K562 (cell line): ENCODE data around the gene SYNGR4. TPM values are rescaled to one million over a fixed set of nuclear protein-coding genes. Genes with fewer than 3 reads are reported as not detected.

ENCODE experiments used
- ATAC-seq: fragments of 200-7000 bp; cut with Tn5 transposase; 3 replicates; pipeline ENCODE4 v1.9.1; 2020; ENCODE audit warnings: moderate library complexity
- BruUV-seq: library from RNA; stranded (reverse); fragments of 400-500 nt; replicated peaks from 2 replicates; lab custom pipeline; 2021; lab: Mats Ljungman, UMichigan
- CTCF ChIA-PET: fragments of 300-600 bp; formaldehyde crosslinking; extraction: SDS; loops from one replicate; lab custom pipeline; 2021; ENCODE audit warnings: low intra/inter-chr PET ratio; lab: Yijun Ruan, JAX
- POLR2A ChIA-PET: fragments of 300-600, 350-650 bp; sonication (Branson Sonifier 250); formaldehyde crosslinking; extraction: SDS; loops from one replicate; lab custom pipeline; 2021; ENCODE audit warnings: antibody characterized with exemption, inconsistent platforms; lab: Yijun Ruan, JAX
- DNase-seq, 4 experiments: peaks; one replicate each; pipeline versions ENCODE4 v3.0.0 to v3.0.0-alpha.2; 2011 to 2018; ENCODE audit warnings: low spot score in 3 of 4, mixed read lengths in 3 of 4; ENCODE audit errors: extremely low read depth in 1 of 4
- FAIRE-seq: peaks from 2 replicates; lab custom pipeline; 2011; peaks lifted over from hg19 to GRCh38; lab: Jason Lieb, UNC
- H2AFZ ChIP-seq: 2 replicates; pipeline ENCODE4 v1.6.0; 2011; ENCODE audit warnings: low read depth, low read length, control low read depth, inconsistent platforms
- H3K27ac ChIP-seq: fragments of 200-600 bp; 3 replicates; pipeline ENCODE4 v1.8.0; 2011; ENCODE audit warnings: low read depth, mild to moderate bottlenecking, control low read depth, inconsistent platforms, low read length, moderate library complexity, mixed read lengths; ENCODE audit errors: extremely low read depth
- H3K27me3 ChIP-seq, 2 experiments: fragments of 300-600 bp in 1 of 2; 2 replicates in 1 of 2; 3 replicates in 1 of 2; pipeline versions ENCODE4 v1.6.0 to v1.8.0; 2011; ENCODE audit warnings: inconsistent platforms in 2 of 2, low read length in 2 of 2, mild to moderate bottlenecking in 1 of 2, mixed read lengths in 1 of 2, moderate library complexity in 1 of 2; ENCODE audit not compliant: control insufficient read depth in 2 of 2, insufficient read depth in 2 of 2
- H3K36me3 ChIP-seq: fragments of 300-600 bp; 3 replicates; pipeline ENCODE4 v1.8.0; 2011; ENCODE audit warnings: mild to moderate bottlenecking, low read length, inconsistent platforms; ENCODE audit not compliant: control insufficient read depth, insufficient read depth
- H3K4me1 ChIP-seq, 2 experiments: fragments of 200-600 bp in 1 of 2; replicated peaks in 1 of 2; 2 replicates in 1 of 2; 3 replicates in 1 of 2; pipeline versions ENCODE4 v1.5.1 to v1.8.0; 2011; ENCODE audit warnings: inconsistent platforms in 2 of 2, low read length in 2 of 2, mild to moderate bottlenecking in 1 of 2, mixed read lengths in 1 of 2, moderate library complexity in 1 of 2; ENCODE audit not compliant: control insufficient read depth in 2 of 2, insufficient read depth in 2 of 2
- H3K4me2 ChIP-seq: 2 replicates; pipeline ENCODE4 v1.6.1; 2011; ENCODE audit warnings: low read length, control low read depth, inconsistent platforms, mixed read lengths; ENCODE audit not compliant: insufficient read depth
- H3K4me3 ChIP-seq: fragments of 200-600 bp; sonication (generic), shearing (Covaris generic); 2 replicates; pipeline ENCODE4 v1.5.1; 2016; ENCODE audit warnings: control low read depth, inconsistent platforms
- H3K79me2 ChIP-seq: fragments of 200-600 bp; 3 replicates; pipeline ENCODE4 v1.8.0; 2011; ENCODE audit warnings: low read length, inconsistent platforms; ENCODE audit not compliant: control insufficient read depth, insufficient read depth
- H3K9ac ChIP-seq, 2 experiments: 2 replicates each; pipeline versions ENCODE4 v1.6.0 to v1.6.1; 2011; ENCODE audit warnings: low read depth in 2 of 2, low read length in 2 of 2, control low read depth in 1 of 2, inconsistent platforms in 1 of 2, mild to moderate bottlenecking in 1 of 2, mixed read lengths in 1 of 2; ENCODE audit not compliant: insufficient read depth in 1 of 2
- H3K9me1 ChIP-seq: one replicate; pipeline ENCODE4 v1.6.0; 2011; ENCODE audit warnings: inconsistent platforms, mild to moderate bottlenecking, low read length, moderate library complexity; ENCODE audit not compliant: control insufficient read depth, insufficient read depth
- H3K9me3 ChIP-seq: replicated peaks from 2 replicates; pipeline ENCODE4 v1.5.1; 2011; ENCODE audit warnings: low read depth, low read length, inconsistent platforms; ENCODE audit not compliant: control insufficient read depth, insufficient read depth
- H4K20me1 ChIP-seq: replicated peaks from 2 replicates; pipeline ENCODE4 v1.6.1; 2011; ENCODE audit warnings: low read length, inconsistent platforms, mixed read lengths; ENCODE audit not compliant: control insufficient read depth, insufficient read depth
- BACH1 ChIP-seq: fragments of 200-800 bp; sonication (Bioruptor generic); IDR thresholded peaks from 2 replicates; pipeline ENCODE4 v1.6.1; 2016; ENCODE audit warnings: missing genetic modification characterization, missing compliant biosample characterization
- HCFC1 ChIP-seq: IDR thresholded peaks from 2 replicates; pipeline ENCODE4 v1.6.1; 2012; ENCODE audit warnings: low read depth, low read length, improper control_type of control experiment
- KDM1A ChIP-seq, 2 experiments: fragments of 450-650 bp; IDR thresholded peaks; 2 replicates each; pipeline ENCODE4 v1.6.1; 2016; ENCODE audit warnings: mild to moderate bottlenecking in 2 of 2
- RCOR1 ChIP-seq, 2 experiments: IDR thresholded peaks; 2 replicates each; pipeline ENCODE4 v1.6.1; 2012; ENCODE audit warnings: low read depth in 2 of 2, low read length in 2 of 2, borderline replicate concordance in 1 of 2, improper control_type of control experiment in 1 of 2
- STAG1 ChIP-seq: sonication (generic); formaldehyde crosslinking; IDR thresholded peaks from 2 replicates; pipeline ENCODE4 v1.5.0; 2020; ENCODE audit warnings: missing genetic modification reagents, borderline replicate concordance
- TBL1XR1 ChIP-seq, 2 experiments: IDR thresholded peaks; 2 replicates each; pipeline ENCODE4 v1.6.1; 2012; ENCODE audit warnings: improper control_type of control experiment in 2 of 2, low read length in 2 of 2, mild to moderate bottlenecking in 1 of 2
- WGBS: fragments of 100-300 bp; shearing (Covaris generic); methylation state at CpG from one replicate; pipeline ENCODE4 v1.1.6; 2016; ENCODE audit warnings: low coverage, mixed read lengths; ENCODE audit not compliant: insufficient coverage; ENCODE audit errors: missing lambda C conversion rate; 5-methylcytosine and 5-hydroxymethylcytosine counted together
- in situ Hi-C: fragments of 300-500 bp; cut with MboI; formaldehyde crosslinking; loops from 4 replicates; pipeline ENCODE4 v1.15.0; 2018; ENCODE audit warnings: inconsistent platforms, mixed read lengths
- intact Hi-C: fragments of 100-400 bp; cut with micrococcal nuclease; formaldehyde crosslinking; loops from 2 replicates; pipeline ENCODE4 v1.14.2; 2022
- polyA plus RNA-seq, 8 experiments: library from polyadenylated mRNA; depleted of rRNA in 4 of 8; stranded (reverse) in 5 of 8; unstranded in 3 of 8; fragments of >200 nt; fragmentation: Nextera tagmentation in 2 of 8; fragmentation: Illumina TruSeq in 1 of 8; extraction: Ambion mirVana in 2 of 8; extraction: Trizol in 1 of 8; gene quantifications; 2 replicates each; pipeline versions ENCODE4 v1.2.1 to v1.2.3, GENCODE V29; 2011 to 2014; ENCODE audit warnings: inconsistent platforms in 1 of 8, missing spikeins in 1 of 8
- total RNA-seq, 7 experiments: library from RNA; depleted of rRNA in 6 of 7; stranded (reverse); fragments of >200 nt in 6 of 7; fragmentation: Illumina TruSeq in 2 of 7; extraction: Trizol in 2 of 7; gene quantifications; 2 replicates each; pipeline versions ENCODE4 v1.2.1 to v1.2.3, GENCODE V29; 2011 to 2021; ENCODE audit warnings: low replicate concordance in 1 of 7
- TF ChIP-seq, protein P1 (sequence below), 2 experiments: fragments of 450-650 bp in 1 of 2; sonication (generic) in 1 of 2; formaldehyde crosslinking in 1 of 2; IDR thresholded peaks in 1 of 2; conservative IDR thresholded peaks in 1 of 2; 2 replicates each; pipeline versions ENCODE4 v1.6.1 to v1.8.1; 2016 to 2023; ENCODE audit warnings: mild to moderate bottlenecking in 2 of 2, moderate library complexity in 2 of 2, inconsistent platforms in 1 of 2, missing genetic modification reagents in 1 of 2

SYNGR4 gene
- total and polyA plus RNA-seq, 9 of the 15 experiments (the other 6 are each of a cell fraction or from before 2014, with no cell fraction given), result 0.07 to 0.14 TPM; not detected in 7

DNA sequence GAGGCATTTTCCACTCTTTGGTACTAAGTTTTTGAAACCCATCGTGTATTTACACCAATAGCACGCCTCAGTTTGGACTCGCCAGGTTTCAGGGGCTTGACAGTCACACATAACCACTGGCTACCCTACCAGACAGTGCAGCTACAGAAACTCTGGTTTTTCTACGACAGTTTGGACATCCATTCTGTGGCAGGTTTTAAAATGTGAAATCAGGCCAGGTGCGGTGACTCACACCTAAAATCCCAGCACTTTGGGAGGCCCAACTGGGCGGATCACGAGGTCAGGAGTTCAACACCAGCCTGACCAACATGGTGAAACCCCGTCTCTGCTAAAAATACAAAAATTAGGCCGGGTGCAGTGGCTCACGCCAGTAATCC, 14.0 kb downstream of the SYNGR4 start:
- H3K4me1 ChIP-seq, result peaks cover 0 to 14% of the 10 kb centered on the region in 2 experiments; a peak in 3 of 5 replicates
- 49% methylated on average over 10 of the region's 10 CpGs for WGBS
- intact Hi-C loops (no loop called here), in situ Hi-C loops (no loop called here)
- no peaks in the 10 kb centered on the region for H3K79me2 ChIP-seq
- CTCF ChIA-PET, result no interaction called here
- peaks cover 2% of the 10 kb centered on the region for H3K9me1 ChIP-seq
- POLR2A ChIA-PET, result interaction anchor here (2.2 kb wide), 1 partner anchor 12 kb away, joined by 7 read pairs; no protein-coding TSS in a partner anchor
- BruUV-seq, result no TSS peak
- DNase-seq, result no peak
- H4K20me1 ChIP-seq, result no peaks in the 10 kb centered on the region
- peak; percentile 46 for FAIRE-seq
- no peak for ATAC-seq
- no peaks in the 10 kb centered on the region for H3K9me3 ChIP-seq
- no peaks in the 10 kb centered on the region for H3K27me3 ChIP-seq
- no peak overlapping the region for H3K27ac ChIP-seq
- H3K4me2 ChIP-seq, result no peak overlapping the region
- H3K4me3 ChIP-seq, result no peak overlapping the region
- H3K36me3 ChIP-seq, result peaks cover 17% of the 10 kb centered on the region; the same call in 1 of the 3 replicates
- no peak overlapping the region for H2AFZ ChIP-seq
- TF ChIP-seq BACH1, result no peak
- no peak for TF ChIP-seq STAG1 (CRISPR knock-in tag)
- no peak for TF ChIP-seq HCFC1
- TF ChIP-seq, protein P1, sequence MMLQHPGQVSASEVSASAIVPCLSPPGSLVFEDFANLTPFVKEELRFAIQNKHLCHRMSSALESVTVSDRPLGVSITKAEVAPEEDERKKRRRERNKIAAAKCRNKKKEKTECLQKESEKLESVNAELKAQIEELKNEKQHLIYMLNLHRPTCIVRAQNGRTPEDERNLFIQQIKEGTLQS (IDR thresholded peaks at IDR 0.05), result peak; percentile 42; the same call in 1 of the 2 replicates
- TF ChIP-seq, protein P1 (CRISPR knock-in tag; conservative IDR thresholded peaks at IDR 0.05), result no peak
- 0 out of 4 replicates have a peak, but pooled peaks of 1 of the 2 experiments have one; percentile 23 for TF ChIP-seq KDM1A (IDR thresholded peaks at IDR 0.05)
- TF ChIP-seq RCOR1 (IDR thresholded peaks at IDR 0.05; ENCODE audit: borderline replicate concordance in 1 of 2, low read depth in 2 of 2, low read length in 2 of 2), result no peak
- no peak for TF ChIP-seq TBL1XR1 (IDR thresholded peaks at IDR 0.05; ENCODE audit: low read length in 2 of 2)
- H3K9ac ChIP-seq, result peak overlapping the region in 1 of 2 experiments; percentile 56; a peak in 1 of 4 replicates
